HUES6 (cell line): ENCODE data around the gene OSBPL10.

ENCODE experiments used
- H3K27ac ChIP-seq: 2 replicates; pipeline ENCODE4 v1.7.0; 2013; ENCODE audit warnings: low read depth, mild to moderate bottlenecking, low read length, inconsistent platforms
- H3K27me3 ChIP-seq: 2 replicates; pipeline ENCODE4 v1.6.1; 2013; ENCODE audit warnings: low read length; ENCODE audit not compliant: control insufficient read depth, insufficient read depth
- H3K36me3 ChIP-seq: 2 replicates; pipeline ENCODE4 v1.6.1; 2013; ENCODE audit warnings: low read length; ENCODE audit not compliant: control insufficient read depth, insufficient read depth
- H3K4me1 ChIP-seq: 2 replicates; pipeline ENCODE4 v1.6.1; 2013; ENCODE audit warnings: low read length; ENCODE audit not compliant: control insufficient read depth, insufficient read depth
- H3K4me3 ChIP-seq: 2 replicates; pipeline ENCODE4 v1.5.1; 2013; ENCODE audit warnings: low read depth, low read length
- H3K9ac ChIP-seq: one replicate; pipeline ENCODE4 v1.6.1; 2013; ENCODE audit warnings: mild to moderate bottlenecking, low read length
- H3K9me3 ChIP-seq: 2 replicates; pipeline ENCODE4 v1.6.1; 2013; ENCODE audit warnings: low read depth, low read length; ENCODE audit not compliant: control insufficient read depth, insufficient read depth

OSBPL10 gene

DNA sequence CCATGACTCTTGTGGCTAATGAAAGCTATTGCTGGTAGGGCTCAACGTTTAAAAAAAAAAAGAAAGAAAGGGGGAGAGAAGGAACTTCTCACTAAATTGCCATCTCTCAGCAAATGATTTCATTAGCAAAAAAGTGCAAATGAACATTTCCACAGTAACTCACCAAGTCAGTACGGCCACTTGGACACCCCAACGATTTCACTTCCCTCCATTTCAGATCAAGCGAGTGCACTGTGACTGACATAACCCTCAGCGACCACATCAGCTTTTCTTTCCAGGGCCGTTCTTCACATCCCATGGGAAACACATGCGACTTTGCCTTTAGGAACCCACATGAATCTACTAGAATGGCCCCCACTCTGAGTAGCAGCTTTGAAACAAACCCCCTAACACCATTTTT, 71.6 kb downstream of the OSBPL10 start:
- H3K4me1 ChIP-seq: peaks cover 22% of the 10 kb centered on the region; the same call in 1 of the 2 replicates
- no peak overlapping the region for H3K27ac ChIP-seq
- H3K9me3 ChIP-seq: no peaks in the 10 kb centered on the region
- no peaks in the 10 kb centered on the region for H3K36me3 ChIP-seq
- no peak overlapping the region for H3K9ac ChIP-seq
- H3K4me3 ChIP-seq: no peak overlapping the region
- no peaks in the 10 kb centered on the region for H3K27me3 ChIP-seq

DNA sequence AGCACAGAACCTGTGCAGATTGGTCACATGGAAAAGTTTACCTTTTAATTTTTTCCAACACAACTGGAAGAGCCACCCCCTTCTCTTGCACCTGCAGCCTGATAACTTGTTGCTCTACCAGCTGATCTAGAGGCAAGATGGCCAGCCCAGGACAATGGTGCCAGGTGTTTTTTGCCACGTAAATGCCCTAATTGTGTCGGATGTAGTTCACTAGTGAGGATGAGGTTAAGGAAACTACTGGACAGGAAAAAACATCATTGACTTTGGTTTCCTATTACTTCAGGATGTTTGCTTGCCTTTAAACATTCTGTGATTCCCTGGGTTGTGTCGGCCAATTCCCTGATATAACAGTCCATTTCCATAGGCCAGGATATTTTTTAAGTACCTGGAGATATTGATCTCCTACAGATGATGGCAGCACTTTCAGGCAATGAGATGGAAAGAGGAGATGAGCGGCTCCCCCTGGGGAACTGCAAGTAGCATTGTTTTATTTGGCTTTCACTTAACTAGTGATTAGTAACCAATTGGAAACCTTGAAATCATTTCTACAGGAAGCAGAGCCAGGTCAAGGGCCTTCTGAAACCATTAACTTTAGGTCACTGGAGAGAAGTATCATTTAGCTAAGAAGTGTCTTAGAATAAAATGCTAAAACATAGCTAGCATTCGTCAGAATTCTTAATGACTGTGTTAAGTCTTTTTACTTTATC, 72.5 kb downstream of the OSBPL10 start:
- Histone ChIP-seq H3K36me3 (no peaks in the 10 kb centered on the region), H3K4me3 (no peak overlapping the region), H3K27me3 (no peaks in the 10 kb centered on the region), H3K9me3 (no peaks in the 10 kb centered on the region), H3K27ac (no peak overlapping the region), H3K9ac (no peak overlapping the region), H3K4me1 (peaks cover 28% of the 10 kb centered on the region)

DNA sequence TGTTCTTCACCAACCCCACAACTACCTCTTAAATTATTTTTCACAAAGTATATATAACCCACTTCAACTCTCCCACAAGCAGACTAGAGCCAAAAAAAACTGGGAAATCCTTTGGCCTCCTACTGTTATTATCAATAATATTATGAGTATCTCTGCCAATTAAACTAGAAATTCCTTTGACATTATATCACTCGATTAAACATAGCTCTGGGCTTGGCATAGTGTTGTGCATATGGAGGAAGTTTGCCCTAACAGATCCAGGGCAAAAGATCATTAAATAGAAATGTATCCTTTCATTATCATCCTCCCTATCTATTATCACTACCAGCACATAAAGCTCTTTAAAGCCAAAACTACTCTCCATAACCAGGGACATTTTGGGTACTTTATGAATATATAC, 74.9 kb downstream of the OSBPL10 start:
- no peaks in the 10 kb centered on the region for H3K36me3 ChIP-seq
- H3K4me3 ChIP-seq: no peak overlapping the region
- no peaks in the 10 kb centered on the region for H3K9me3 ChIP-seq
- no peaks in the 10 kb centered on the region for H3K27me3 ChIP-seq
- H3K9ac ChIP-seq: no peak overlapping the region
- H3K27ac ChIP-seq: no peak overlapping the region
- H3K4me1 ChIP-seq: peaks cover 32% of the 10 kb centered on the region

DNA sequence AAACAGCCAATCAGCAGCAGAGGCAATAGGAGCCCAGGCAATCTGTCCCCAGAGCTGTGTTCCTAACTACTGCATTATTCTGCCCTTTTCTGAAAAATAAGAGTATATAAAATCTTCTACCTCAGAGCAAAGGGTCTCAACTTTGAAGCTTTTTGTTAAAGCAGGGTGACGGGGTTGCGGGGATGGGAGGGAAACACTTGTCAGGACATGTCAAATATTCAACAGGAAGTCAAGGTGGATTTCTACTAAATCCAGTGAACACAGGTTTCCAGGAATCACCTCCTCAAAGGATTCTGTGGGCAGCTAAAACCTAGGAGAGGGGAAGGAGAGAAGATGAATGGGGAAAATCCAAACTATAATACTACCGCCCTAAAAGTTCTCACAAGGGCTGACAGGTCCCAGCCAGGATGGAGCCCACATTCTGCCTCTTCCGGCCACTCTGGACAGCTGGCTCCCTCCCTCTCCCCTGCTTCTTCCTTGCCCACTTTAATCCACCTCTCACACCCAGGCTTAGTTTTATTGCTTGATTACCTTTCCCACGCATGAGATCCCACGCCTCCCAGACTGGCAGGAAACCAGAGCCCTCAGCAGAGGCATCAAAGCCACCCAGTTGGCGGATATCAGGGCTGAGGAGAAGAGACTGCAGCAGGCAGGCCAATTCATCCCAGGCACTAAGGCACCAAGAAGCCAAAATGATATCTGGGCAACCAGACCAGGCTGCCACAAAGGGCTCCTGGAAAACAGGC, 77.2 kb downstream of the OSBPL10 start:
- Histone ChIP-seq H3K4me3 (no peak overlapping the region), H3K27me3 (no peaks in the 10 kb centered on the region), H3K27ac (no peak overlapping the region), H3K36me3 (no peaks in the 10 kb centered on the region), H3K9me3 (no peaks in the 10 kb centered on the region), H3K9ac (peak overlapping the region; percentile 19), H3K4me1 (peaks cover 33% of the 10 kb centered on the region)

DNA sequence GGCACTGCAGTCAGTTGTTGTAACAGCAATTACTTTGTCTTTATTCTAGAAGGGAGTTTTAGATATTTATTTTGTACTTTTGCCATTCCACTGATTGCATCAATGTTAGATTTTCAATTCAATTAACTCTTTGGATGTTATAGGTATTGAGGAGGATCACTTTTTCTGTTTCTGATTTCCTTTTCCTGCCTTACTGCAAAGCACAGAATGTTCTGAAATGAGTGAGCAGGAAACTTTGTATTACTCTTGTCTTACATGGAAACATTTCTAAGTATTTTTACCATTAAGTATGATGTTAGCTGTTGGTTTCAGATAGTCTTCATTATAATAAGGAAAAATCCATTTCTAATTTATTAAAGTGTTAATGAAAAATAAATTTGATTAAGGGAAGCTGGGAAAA, 80.5 kb downstream of the OSBPL10 start:
- H3K9me3 ChIP-seq: no peaks in the 10 kb centered on the region
- no peak overlapping the region for H3K27ac ChIP-seq
- no peaks in the 10 kb centered on the region for H3K36me3 ChIP-seq
- no peaks in the 10 kb centered on the region for H3K27me3 ChIP-seq
- H3K4me1 ChIP-seq: peaks cover 44% of the 10 kb centered on the region
- no peak overlapping the region for H3K9ac ChIP-seq
- H3K4me3 ChIP-seq: no peak overlapping the region

DNA sequence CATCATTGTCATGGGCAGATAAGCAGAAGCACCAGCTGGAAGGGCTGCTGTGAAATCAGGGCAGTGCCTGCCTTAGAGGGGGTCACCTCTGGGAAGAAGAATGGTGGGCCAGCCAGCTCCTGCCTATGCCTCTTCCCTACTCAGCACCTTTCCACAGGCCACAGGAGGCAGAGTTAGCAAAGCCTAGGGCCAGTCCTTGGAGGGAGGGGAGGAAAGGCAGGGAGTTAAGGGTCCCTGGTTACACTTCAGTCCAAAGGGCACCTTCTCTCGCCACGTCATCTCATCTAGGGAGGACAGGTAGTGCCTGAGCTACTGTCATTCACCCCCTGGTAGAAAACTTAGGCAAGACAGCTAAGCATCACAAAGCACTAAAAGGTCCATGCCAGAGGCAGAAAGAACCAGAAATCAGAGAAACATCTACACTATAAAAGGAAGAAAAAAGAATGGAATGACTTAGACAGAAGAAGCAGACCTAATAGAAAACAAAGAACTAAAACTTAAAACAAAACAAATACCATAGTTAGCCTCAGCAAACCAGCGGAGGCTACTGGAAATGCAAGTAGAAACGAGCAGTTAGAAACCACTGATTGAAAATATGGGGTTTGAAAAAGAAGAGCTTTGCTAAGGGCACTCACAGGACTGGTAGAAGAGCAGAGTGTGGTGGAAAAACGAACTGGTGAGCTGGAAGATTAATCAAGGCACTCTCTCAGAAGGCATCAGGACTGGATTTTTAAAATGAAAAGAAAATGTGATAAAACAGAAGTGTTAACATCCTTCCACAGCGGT, 84.2 kb downstream of the OSBPL10 start:
- H3K4me3 ChIP-seq: no peak overlapping the region
- H3K9me3 ChIP-seq: no peaks in the 10 kb centered on the region
- H3K27me3 ChIP-seq: no peaks in the 10 kb centered on the region
- H3K36me3 ChIP-seq: no peaks in the 10 kb centered on the region
- no peak overlapping the region for H3K27ac ChIP-seq
- H3K4me1 ChIP-seq: peaks cover 57% of the 10 kb centered on the region
- H3K9ac ChIP-seq: peak overlapping the region; percentile 8

DNA sequence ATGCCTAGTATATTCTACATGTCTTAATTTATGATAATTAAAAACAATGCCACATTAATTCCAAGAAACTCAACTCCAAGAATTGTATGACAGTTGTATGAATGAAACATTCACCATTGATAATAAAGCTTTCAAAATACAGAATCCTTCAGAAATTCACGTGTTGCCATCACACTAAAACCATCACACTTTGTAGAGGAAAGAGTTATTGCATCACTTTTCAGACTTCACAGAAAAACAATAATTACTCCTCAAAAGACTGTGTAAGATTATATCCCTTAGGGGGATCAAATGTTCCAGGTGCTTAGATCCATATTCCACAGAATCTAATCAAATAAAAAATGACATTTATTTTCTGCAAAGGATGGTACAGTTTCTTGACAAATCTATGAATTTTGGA, 85.0 kb downstream of the OSBPL10 start:
- no peak overlapping the region for H3K4me3 ChIP-seq
- H3K9me3 ChIP-seq: no peaks in the 10 kb centered on the region
- H3K4me1 ChIP-seq: peaks cover 57% of the 10 kb centered on the region
- no peaks in the 10 kb centered on the region for H3K36me3 ChIP-seq
- H3K9ac ChIP-seq: no peak overlapping the region
- no peaks in the 10 kb centered on the region for H3K27me3 ChIP-seq
- no peak overlapping the region for H3K27ac ChIP-seq

DNA sequence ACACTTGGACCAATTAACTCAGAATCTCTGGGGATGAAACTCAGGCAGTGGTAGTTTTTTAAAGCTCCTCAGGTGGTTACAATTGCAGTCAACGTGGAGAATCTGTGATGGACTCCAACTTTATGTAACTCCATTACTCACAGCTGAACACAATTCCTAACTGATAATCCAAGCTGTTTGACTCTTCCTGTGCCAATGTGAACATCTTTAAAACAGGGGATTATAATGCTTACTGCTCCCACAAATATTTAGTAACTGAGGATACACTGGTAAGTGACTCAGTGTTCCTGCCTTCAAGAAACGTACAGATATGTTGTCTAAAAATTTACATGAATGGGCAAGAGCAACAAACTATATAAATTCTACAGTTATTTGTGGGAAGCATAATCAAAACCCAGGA, 85.6 kb downstream of the OSBPL10 start:
- Histone ChIP-seq H3K36me3 (no peaks in the 10 kb centered on the region), H3K27ac (no peak overlapping the region), H3K9me3 (no peaks in the 10 kb centered on the region), H3K4me1 (peaks cover 58% of the 10 kb centered on the region), H3K27me3 (no peaks in the 10 kb centered on the region), H3K9ac (no peak overlapping the region), H3K4me3 (no peak overlapping the region)

DNA sequence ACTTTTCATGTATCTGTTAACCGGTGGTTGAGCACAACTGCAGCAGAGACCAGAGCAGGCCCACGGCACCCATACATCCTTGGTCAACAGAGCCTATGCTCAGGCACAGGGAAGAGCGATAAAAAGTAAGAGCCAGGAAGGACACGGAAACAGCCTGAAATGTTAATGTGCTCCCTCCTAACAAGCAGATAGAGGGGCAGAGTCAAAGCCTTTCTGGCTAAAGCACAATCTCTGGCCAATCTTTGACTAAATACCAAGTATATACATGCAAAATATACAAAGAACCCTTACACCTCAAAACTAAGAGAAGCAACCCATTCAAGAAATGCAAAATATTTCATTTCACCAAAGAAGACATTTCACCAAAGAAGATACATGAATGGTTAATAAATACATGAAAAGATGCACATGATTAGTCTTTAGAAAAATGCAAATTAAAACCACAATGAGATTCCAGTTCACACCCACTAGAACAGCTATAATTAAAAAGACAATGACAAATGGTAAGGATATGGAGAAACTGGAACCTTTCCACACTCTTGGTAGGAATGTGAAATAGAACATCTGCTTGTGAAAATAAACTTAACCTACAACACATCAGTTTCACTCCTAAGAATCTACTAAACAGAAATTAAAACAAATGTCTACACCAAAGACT, 88.0 kb downstream of the OSBPL10 start:
- no peaks in the 10 kb centered on the region for H3K9me3 ChIP-seq
- peaks cover 60% of the 10 kb centered on the region for H3K4me1 ChIP-seq
- no peak overlapping the region for H3K9ac ChIP-seq
- no peaks in the 10 kb centered on the region for H3K27me3 ChIP-seq
- no peaks in the 10 kb centered on the region for H3K36me3 ChIP-seq
- no peak overlapping the region for H3K27ac ChIP-seq
- H3K4me3 ChIP-seq: no peak overlapping the region

DNA sequence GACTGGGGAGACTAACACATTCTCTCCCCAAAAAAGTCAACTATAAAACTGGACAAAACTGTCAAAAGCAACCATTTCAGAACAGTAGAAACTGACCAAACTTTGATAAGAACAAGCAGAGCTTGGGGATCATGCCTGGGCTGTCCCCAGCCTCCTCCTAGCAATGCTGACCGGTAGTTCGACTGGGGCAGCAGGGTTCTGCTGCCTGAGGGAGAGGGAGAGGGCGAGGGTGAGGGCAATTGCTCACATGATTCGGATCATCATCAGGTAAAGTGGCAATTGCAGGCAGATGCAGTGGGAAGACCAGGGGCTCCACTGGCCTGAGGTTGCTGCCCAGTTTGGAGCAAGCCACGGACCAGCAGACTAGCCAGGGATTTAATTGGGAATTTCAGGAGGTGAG, 88.6 kb downstream of the OSBPL10 start:
- no peak overlapping the region for H3K27ac ChIP-seq
- no peak overlapping the region for H3K9ac ChIP-seq
- H3K36me3 ChIP-seq: no peaks in the 10 kb centered on the region
- H3K4me1 ChIP-seq: peaks cover 59% of the 10 kb centered on the region
- no peaks in the 10 kb centered on the region for H3K27me3 ChIP-seq
- no peak overlapping the region for H3K4me3 ChIP-seq
- H3K9me3 ChIP-seq: no peaks in the 10 kb centered on the region
